ENCODE results near the gene VTN.

- TF ChIP-seq EZH2phosphoT487 (IDR thresholded peaks at IDR 0.05; ENCODE audit: low read depth) = no peak
- TF ChIP-seq CTCF (IDR thresholded peaks at IDR 0.05; ENCODE audit: low read depth, low read length) = no peak
Observed at GRCh38 chr17:28346199-28346580, 23.9 kb downstream of the VTN start.
